Kidney capillary endothelial cell (primary cell): ENCODE data around the gene GALNT1.

Experiments used
- DNase-seq: peaks from one replicate; pipeline ENCODE4 v3.0.0-alpha.2; 2018; ENCODE audit warnings: low spot score

The GALNT1 gene

GRCh38 chr18:35717182-35717581 is 135.6 kb downstream of the GALNT1 start:
- DNase-seq = no peak

DNA sequence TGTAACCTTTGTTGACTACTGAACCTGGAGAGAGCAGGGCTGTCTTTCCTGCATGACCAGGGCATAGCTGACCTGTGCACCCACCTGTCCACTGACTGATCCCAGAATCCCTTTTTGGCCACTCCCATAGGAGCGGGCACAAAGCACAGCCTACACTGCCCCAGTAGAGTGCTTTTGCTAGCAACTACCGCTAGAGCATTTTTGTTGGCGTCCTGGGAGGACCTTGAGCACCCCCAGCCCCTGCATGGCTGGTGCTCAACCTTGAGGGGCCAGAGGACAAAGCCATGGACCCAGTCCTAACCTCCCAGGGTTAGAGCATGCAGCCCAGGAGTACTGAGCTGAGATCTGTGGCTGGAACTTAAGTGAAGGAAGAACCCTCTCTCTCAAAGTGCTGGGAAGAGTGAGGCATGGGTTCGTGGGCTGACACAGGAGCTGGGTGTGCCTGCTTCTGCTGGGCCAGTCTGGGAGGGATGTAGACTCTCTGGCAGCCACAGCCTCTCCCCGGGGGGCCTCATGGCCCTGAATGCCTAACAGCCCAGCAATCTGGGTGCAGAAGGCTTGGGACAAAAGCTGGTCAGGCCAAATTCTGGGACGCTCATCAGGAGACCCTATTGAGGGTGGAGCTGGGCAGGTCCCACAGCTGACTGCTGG is 140.0 kb downstream of the GALNT1 start:
- no peak for DNase-seq

DNA sequence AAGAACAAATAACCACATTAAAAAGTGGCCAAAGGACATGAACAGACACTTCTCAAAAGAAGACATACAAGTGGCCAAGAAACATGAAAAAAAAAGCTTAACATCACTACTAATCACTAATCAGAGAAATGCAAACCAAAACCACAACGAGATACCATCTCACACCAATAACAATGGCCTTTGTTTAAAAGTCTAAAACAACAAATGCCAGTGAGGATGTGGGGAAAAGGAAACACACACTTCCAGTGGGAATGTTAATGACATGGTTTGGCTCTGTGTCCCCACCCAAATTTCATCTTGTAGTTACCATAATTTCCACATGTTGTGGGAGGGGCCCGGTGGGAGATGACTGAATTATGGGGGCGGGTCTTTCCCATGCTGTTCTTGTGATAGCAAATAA is 147.1 kb downstream of the GALNT1 start:
- no peak for DNase-seq

DNA sequence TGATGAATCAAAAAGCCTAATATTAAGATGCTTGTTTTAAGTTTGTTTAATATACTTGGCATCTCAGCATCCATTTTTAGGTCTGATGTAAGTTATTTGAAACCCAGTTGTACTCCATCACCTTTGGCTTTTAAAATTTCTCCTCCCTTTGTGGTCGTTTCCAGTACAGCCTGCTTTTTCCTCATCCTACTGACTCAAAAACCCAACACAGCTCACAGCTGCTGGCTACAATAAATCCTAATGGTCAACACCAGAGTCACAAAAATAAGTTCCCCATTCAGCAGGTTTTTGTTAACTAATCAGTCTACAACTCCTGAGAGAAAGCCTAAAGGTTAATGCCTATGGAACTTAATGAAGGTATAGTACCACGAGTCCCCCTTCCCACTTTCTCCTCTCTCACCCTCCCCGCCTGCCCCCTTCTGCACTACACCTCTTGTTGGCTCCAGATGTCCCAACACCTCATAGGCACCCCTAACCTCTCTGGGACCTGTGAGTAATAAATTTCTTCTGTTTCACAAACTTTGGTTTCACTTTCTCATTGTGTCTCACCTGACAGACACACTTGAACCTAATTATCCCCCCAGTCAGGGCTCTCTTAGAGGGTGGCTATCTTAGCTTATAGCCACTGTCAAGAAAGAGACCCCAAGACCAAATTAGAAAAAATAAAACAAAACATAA is 148.6 kb downstream of the GALNT1 start:
- no peak for DNase-seq

DNA sequence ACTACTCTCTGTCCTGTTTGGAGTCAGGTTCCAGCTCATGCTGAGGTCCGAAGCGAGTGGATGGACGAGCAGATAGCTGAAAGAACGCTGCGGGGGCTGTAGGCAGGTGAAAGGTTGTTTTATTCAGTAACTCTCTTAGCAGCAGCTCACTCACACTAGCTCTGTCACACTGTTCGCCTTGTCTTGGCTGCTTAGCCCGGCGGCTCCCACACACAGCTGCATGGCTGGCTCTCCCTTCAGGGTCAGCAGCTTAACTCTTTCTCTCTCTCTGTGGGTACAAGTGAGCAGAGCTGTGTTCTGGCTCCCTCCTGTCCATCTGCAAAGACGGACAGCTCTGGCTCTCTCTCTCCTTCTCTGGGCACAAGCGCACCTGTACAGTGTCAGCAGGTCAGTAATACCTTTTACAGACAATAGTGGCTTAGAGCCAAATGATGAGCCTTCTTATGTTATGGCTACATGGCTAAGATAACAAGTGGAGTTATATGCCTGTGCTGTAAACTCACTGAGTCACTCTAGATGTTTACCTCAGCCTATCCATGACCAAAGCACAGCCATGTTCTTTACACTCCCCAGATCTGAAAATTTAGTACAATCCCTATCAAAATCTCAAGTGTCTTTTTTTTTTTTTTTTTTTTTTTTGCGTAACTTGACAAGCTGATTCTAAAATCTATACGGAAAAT is 149.3 kb downstream of the GALNT1 start:
- no peak for DNase-seq

- no peak for DNase-seq
Observed at GRCh38 chr18:35731701-35732100, 150.2 kb downstream of the GALNT1 start.

DNA sequence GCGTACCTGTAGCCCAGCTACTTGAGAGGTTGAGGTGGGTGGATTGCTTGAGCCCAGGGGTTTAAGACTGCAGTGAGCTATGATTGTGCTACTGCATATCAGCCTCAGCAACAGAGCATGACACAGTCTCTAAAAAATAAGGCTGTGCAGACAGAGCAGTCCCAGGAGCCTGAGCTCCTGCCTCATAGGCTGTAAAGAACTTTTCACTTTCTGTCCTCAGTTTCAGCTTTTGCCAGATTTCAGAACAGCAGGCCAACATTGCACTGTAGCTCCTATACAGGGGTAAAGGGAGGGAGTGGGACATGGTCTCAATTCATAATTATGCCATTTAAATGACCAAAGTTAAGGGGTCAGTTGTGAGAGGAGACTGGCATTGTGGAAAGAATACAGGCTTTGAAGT is 150.6 kb downstream of the GALNT1 start:
- no peak for DNase-seq

DNA sequence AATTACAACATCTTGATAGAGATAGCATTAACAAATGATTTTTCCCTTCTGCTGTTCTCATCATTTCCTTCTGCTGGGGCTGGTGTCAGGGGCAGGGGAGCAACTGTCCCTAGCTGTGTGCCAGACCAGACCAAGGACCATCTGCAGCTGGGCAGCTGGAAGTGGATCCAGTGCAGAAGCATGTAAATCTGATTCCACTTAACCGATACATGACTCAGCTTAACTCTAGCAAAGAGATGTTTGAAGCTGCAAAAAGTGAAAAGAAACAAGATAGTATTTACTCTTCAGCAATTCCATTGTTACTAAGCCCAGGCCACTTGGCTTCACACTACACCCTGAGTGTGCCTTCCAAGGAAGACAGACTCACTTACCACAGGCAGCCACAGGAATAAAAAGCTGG is 151.1 kb downstream of the GALNT1 start:
- DNase-seq = no peak

- no peak for DNase-seq
Observed at GRCh38 chr18:35733408-35733807, 151.9 kb downstream of the GALNT1 start.

GRCh38 chr18:35736696-35737095 is 155.2 kb downstream of the GALNT1 start:
- no peak for DNase-seq

GRCh38 chr18:35739778-35740177 is 158.2 kb downstream of the GALNT1 start:
- DNase-seq = no peak

DNA sequence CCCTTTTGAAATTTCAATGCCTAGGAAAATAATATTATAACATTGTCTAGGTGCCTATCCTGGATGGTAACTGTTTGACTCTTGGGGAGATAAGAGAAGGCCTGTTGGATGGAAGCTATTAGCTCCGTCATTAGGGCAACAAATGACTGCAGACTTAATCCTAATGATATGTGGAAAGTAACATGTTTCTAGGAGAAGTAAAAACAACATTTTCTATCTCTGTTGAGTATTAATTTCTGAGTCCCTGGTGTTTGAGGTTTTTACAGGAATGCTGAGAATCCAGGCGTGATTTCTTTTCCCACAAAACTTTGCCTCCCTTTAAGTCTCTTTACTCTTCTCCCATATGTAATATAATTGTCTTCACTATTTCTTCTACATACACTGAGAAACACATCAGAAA is 159.1 kb downstream of the GALNT1 start:
- DNase-seq = no peak

GRCh38 chr18:35743916-35744315 is 162.4 kb downstream of the GALNT1 start:
- DNase-seq = no peak

DNA sequence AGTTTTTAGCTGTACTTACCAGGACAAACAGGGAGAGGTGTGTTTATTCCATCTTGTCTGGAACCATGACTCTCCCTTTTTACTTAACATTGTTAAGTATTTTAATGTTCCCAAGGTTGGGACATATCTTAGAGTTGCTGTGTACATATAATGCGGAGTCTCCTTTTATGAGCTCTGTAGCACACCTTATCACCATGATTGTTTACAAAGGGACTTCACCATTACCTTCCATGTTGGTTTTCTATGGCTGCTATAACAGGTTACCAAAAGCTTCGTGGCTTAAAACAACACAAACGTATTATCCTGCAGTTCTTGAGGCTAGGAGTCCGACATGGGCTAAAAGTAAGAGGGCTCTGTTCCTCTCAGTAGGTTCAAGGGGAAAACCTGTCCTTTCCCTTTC is 164.3 kb downstream of the GALNT1 start:
- no peak for DNase-seq

DNA sequence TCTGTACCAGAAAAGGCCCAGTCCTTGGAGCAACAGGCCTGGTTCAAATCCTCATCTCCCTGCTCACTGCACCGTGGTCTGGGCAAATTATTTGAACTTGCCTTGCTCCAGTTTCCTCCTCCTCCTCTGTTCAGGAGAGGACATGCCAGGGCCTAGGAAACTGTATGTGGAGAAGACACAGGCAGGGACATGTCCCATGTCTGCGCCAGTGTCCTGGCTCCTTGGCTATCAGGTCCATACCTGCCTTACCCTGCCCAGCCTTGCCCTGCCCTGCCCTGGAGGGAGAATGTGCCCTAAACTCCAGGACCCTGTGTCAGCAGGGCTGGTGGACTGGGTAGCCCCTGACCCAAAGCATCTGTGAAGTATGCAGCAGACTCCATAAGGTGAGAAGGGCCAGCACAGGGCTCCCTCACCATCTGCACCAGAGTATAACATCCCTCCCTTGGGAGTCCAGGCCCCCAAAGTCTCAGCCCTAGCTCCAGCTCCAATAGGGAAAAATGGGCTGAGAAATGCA is 165.3 kb downstream of the GALNT1 start:
- DNase-seq = no peak

GRCh38 chr18:35747894-35748472 is 166.4 kb downstream of the GALNT1 start:
- DNase-seq = no peak

- no peak for DNase-seq
Observed at GRCh38 chr18:35749701-35750100, 168.2 kb downstream of the GALNT1 start.

- no peak for DNase-seq
Observed at GRCh38 chr18:35750929-35751328, 169.4 kb downstream of the GALNT1 start.

DNA sequence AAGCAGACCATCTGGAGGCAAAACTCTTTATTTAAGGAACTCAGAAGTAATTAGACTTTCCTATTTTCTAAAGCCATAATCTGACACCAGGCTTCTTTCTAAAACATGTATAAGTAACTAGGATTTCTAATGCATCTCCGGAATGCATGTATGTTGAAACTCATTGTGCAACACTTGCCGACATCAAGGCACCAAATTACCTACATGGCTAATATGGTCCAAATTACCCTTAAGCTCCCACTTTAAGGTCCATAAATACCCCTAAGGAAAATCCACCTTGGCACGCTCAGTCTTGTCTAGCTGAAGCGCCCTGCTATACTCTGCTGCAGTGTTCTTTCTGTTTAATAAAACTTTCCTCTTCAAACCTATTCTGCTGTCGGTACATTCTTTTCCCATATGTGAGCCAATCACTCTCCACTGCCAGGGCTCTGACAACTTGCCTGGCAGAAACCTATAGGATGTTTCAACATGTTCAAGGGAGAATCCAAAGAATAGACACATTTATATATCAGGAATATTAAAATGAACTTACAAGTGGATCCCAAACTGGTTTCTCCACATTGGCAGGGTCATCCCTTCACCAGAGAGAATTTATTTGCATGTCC is 171.9 kb downstream of the GALNT1 start:
- no peak for DNase-seq

GRCh38 chr18:35754464-35754863 is 172.9 kb downstream of the GALNT1 start:
- no peak for DNase-seq

DNA sequence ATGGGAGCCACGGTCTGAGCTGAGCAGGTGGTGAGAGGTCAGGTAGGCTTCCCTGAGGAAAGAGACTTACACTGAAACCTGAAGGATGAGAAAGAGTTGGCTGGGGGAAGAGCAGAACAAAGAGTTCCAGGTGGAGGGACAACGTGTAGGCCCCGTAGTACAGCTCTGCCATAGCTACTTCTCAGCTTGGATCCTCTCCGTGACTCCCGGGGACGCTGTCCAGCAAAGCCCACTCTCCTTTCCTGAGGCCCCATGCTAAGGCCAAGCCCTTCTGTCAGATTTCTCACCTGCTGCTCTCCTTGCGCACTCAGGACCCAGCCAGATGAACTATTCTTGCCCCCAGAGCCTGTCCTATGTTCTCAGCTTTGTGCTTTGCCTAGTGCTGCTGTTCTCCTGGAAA is 173.8 kb downstream of the GALNT1 start:
- no peak for DNase-seq

DNA sequence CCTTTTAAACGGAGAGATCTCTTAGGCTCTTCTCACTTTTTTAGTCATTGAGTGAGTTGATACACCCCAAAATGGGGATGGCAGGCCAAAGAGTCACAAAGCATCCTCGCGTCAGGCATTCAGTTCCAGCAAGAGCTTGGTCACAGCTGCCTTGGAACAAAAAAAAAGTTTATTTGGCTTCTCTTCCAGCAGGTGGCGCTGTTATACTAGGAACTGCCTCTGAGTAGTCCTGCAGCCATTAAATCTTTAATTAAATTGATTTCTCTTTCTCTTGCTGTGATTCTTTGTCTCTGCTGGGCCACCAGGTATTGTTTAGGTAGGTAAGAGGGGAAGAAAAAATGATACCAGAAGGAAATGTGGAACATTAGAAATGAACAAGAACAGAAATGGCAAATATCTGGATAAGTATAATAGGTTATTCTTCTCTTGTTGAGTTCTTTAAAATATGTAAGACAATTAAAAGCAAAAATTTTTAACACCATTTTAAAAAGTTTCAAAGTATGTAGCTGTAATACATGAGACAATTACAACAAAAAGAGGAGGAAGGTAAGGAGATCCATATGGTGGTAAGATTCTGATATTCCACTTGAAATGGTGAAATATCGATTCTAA is 175.1 kb downstream of the GALNT1 start:
- peak; percentile 73 for DNase-seq
